Body of pancreas (tissue), 4 donors: ENCODE data around the gene NT5M. TPM values are rescaled to one million over a fixed set of nuclear protein-coding genes. Genes with fewer than 3 reads are reported as not detected.

ENCODE experiments used
- ATAC-seq: fragments of 150-250 bp; one replicate; pipeline ENCODE4 v1.9.1; 2016
- DNase-seq, 4 donors: peaks; one replicate each; pipeline ENCODE4 v3.0.0-alpha.2; 2019
- H3K27ac ChIP-seq, 4 donors: fragments of 200-600 bp; sonication (generic); 1 replicate in 3 of 4; 2 replicates in 1 of 4; pipeline versions ENCODE4 v1.5.1 to v1.6.1; 2016 to 2019; ENCODE audit warnings: mild to moderate bottlenecking in 1 of 4, mixed read lengths in 1 of 4, moderate library complexity in 1 of 4
- H3K27me3 ChIP-seq, 2 donors: fragments of 200-600 bp; sonication (generic); one replicate each; pipeline ENCODE4 v1.6.0; 2016; ENCODE audit warnings: mild to moderate bottlenecking in 1 of 2
- H3K36me3 ChIP-seq, 2 donors: fragments of 200-600 bp; sonication (generic); replicated peaks in 1 of 2; 2 replicates each; pipeline ENCODE4 v1.5.1; 2016; ENCODE audit warnings: low read depth in 2 of 2; ENCODE audit not compliant: insufficient read depth in 1 of 2
- H3K4me1 ChIP-seq: fragments of 200-600 bp; sonication (generic); one replicate; pipeline ENCODE4 v1.6.0; 2016
- H3K4me3 ChIP-seq, 2 donors: fragments of 200-600 bp; sonication (generic); 1 replicate in 1 of 2; 2 replicates in 1 of 2; pipeline ENCODE4 v1.5.1; 2016 to 2019
- H3K9me3 ChIP-seq, 3 donors: fragments of 200-600 bp; sonication (generic); 1 replicate in 2 of 3; 2 replicates in 1 of 3; pipeline ENCODE4 v1.5.1; 2016
- CTCF ChIP-seq, 7 experiments: fragments of 450-650 bp in 4 of 7; fragments of 200-600 bp in 3 of 7; sonication (generic) in 3 of 7; IDR thresholded peaks; one replicate each; pipeline ENCODE4 v1.5.1; 2016 to 2019; ENCODE audit warnings: antibody characterized with exemption in 7 of 7
- POLR2A ChIP-seq, 3 donors: fragments of 450-650 bp; IDR thresholded peaks; one replicate each; pipeline ENCODE4 v1.6.1; 2016; ENCODE audit warnings: antibody characterized with exemption in 3 of 3, mild to moderate bottlenecking in 2 of 3
- WGBS, 2 donors: methylation state at CpG; one replicate each; pipeline ENCODE4 v1.1.5; 2017; 5-methylcytosine and 5-hydroxymethylcytosine counted together
- intact Hi-C: fragments of 100-400 bp; cut with DNase I; formaldehyde crosslinking; loops from one replicate; pipeline ENCODE4 v1.15.1; 2023
- total RNA-seq, 2 donors: library from RNA; depleted of rRNA; stranded (reverse); fragments of >200 nt; gene quantifications; one replicate each; pipeline ENCODE4 v1.1.0, GENCODE V29; 2016

NT5M gene
- total RNA-seq, 2 donors from 2014 or later = 1.0 to 1.3 TPM

- Histone ChIP-seq H3K4me1 (peaks cover 4% of the 10 kb centered on the region), H3K27me3 (no peaks in the 10 kb centered on the region), H3K4me3 (no peak overlapping the region), H3K9me3 (no peaks in the 10 kb centered on the region), H3K36me3 (no peaks in the 10 kb centered on the region), H3K27ac (no peak overlapping the region)
- ATAC-seq = no peak
- intact Hi-C loops = no loop called here
- 70% methylated on average over 11 of the region's 11 CpGs for WGBS, 2 donors
- no peak for TF ChIP-seq POLR2A (IDR thresholded peaks at IDR 0.05)
- TF ChIP-seq CTCF (IDR thresholded peaks at IDR 0.05) = no peak
- DNase-seq = no peak
Observed at GRCh38 chr17:17372856-17373520, 69.8 kb downstream of the NT5M start.

GRCh38 chr17:17375841-17376240 lies 72.7 kb downstream of the NT5M start:
- H3K36me3 ChIP-seq = no peaks in the 10 kb centered on the region
- peaks cover 14% of the 10 kb centered on the region for H3K4me1 ChIP-seq
- ATAC-seq = no peak
- no peak for TF ChIP-seq POLR2A (IDR thresholded peaks at IDR 0.05)
- no peak for TF ChIP-seq CTCF (IDR thresholded peaks at IDR 0.05)
- H3K4me3 ChIP-seq = no peak overlapping the region
- WGBS, 2 donors = 76 to 77% methylated on average over 6 of the region's 6 CpGs
- no peak overlapping the region for H3K27ac ChIP-seq
- H3K27me3 ChIP-seq = no peaks in the 10 kb centered on the region
- intact Hi-C loops = no loop called here
- H3K9me3 ChIP-seq = no peaks in the 10 kb centered on the region
- DNase-seq = no peak

- no peak for TF ChIP-seq CTCF (IDR thresholded peaks at IDR 0.05)
- no peak for ATAC-seq
- no peak overlapping the region for H3K27ac ChIP-seq
- H3K4me1 ChIP-seq = peaks cover 14% of the 10 kb centered on the region
- 47 to 68% methylated on average over 3 to 5 of the region's 5 CpGs for WGBS, 2 donors
- no peak overlapping the region for H3K4me3 ChIP-seq
- no peaks in the 10 kb centered on the region for H3K36me3 ChIP-seq
- intact Hi-C loops = no loop called here
- DNase-seq = no peak
- no peaks in the 10 kb centered on the region for H3K27me3 ChIP-seq
- no peaks in the 10 kb centered on the region for H3K9me3 ChIP-seq
Observed at GRCh38 chr17:17376362-17376761, 73.2 kb downstream of the NT5M start.

- DNase-seq (no peak), ATAC-seq (no peak)
- TF ChIP-seq POLR2A (IDR thresholded peaks at IDR 0.05) (no peak), CTCF (IDR thresholded peaks at IDR 0.05) (no peak)
- H3K4me3 ChIP-seq = no peak overlapping the region
- intact Hi-C loops = no loop called here
- H3K27ac ChIP-seq = peak overlapping the region in 1 of 4 donors; percentile 81
- no peaks in the 10 kb centered on the region for H3K36me3 ChIP-seq
- peaks cover 14% of the 10 kb centered on the region for H3K4me1 ChIP-seq
- 87 to 91% methylated on average over 19 to 23 of the region's 23 CpGs for WGBS, 2 donors
- no peaks in the 10 kb centered on the region for H3K27me3 ChIP-seq
- H3K9me3 ChIP-seq = no peaks in the 10 kb centered on the region
Observed at GRCh38 chr17:17377071-17377967, 74.1 kb downstream of the NT5M start.
